GM18502 (cell line): ENCODE results near the gene SLC39A10.
"Not testable (repeated sequence)": the region's sequence is repeated elsewhere in the genome, so short reads cannot be mapped to it uniquely, and the experiment has no call there.

Experiments used
- ATAC-seq: cut with Tn5 transposase; IDR thresholded peaks from one replicate; pipeline ENCODE4 v1.9.1; 2021; ENCODE audit warnings: mild to moderate bottlenecking; ENCODE audit not compliant: unreplicated experiment, poor library complexity

The SLC39A10 gene

GRCh38 chr2:195670191-195670590 lies 13.2 kb downstream of the SLC39A10 start:
- no peak for ATAC-seq

DNA sequence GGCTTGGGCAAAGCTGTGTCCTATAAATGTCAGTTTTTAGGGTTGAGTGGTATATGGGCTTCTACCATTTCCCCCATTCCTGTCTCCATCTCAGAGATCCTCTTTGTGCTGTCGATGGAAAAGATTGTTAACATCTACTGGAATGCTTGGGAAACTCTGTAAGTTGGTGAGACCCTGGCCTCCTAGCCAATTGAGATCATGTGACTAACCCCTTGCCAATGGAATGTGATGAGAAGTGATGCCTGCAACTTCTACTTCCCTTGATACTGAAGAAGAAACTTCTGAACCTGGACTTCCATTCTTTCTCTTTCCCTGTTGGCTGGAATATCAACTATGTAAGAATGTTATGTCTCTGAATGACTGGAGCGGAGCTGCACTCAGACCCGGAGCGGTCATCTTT lies 14.5 kb downstream of the SLC39A10 start:
- no peak for ATAC-seq

DNA sequence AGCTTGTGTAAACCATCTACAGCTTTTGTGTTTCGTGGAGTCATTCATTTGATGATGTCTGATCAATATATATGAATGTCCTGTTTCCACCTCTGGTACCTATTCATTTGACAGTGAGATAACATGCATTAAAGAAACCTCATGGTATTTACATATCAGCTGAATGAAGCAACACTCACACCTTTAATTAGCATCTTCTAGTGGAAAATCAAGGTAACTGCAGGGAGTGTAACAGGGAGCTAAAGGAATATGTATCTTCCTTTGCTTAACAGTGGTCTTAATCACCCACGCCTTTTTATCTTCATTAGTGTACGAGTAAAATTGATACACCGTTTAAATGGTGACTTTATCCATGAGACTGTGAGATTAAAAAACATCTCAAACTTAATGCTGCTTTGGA lies 15.6 kb downstream of the SLC39A10 start:
- no peak for ATAC-seq

GRCh38 chr2:195674491-195675221 lies 17.6 kb downstream of the SLC39A10 start:
- ATAC-seq, result no peak

DNA sequence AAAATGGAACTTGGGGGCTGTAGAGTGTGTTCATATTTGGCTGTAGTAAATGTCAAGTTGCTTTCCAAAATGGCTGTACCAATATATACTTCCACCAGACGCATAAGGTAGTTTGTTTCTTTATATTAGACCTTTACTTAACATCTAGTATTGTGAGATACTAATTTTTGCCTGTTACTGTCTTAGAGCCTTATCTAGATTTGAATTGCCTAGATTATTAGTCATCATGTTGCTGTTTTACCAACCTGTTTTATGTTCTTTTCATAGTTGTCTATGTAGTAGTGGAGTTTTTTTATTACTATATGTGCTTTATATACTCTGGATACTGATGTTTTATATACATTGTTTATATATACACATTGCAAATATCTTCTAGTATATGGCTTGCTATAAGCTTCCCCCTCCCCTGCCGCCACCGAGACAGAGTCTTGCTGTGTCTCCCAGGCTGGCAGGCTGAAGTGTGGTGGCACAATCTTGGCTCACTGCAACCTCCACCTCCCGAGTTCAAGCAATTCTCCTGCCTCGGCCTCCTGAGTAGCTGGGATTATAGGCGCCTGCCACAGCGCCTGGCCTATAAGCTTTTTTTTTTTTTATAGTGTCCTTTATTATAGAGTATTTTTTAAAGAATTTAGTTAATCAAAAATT lies 18.9 kb downstream of the SLC39A10 start:
- ATAC-seq, result no peak

DNA sequence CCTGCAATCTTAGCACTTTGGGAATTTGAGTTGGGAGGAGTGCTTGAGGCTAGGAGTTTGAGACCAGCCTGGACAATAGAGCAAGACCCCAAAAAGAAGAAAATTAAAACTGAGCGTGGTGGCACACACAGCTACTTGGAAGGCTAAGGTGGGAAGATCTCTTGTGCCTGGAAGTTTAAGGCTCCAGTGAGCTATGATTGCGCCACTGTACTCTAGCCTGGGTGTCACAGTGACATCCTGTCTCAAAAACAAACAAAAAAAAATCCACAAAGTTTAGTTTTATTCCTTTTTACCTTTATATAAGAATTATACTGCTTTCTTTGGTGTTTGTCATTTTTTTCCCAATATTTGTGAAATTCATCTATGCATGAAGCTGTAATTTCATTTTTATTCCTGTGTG lies 20.3 kb downstream of the SLC39A10 start:
- ATAC-seq, result no peak

- no peak for ATAC-seq
Observed at GRCh38 chr2:195677884-195678283, 20.9 kb downstream of the SLC39A10 start.

DNA sequence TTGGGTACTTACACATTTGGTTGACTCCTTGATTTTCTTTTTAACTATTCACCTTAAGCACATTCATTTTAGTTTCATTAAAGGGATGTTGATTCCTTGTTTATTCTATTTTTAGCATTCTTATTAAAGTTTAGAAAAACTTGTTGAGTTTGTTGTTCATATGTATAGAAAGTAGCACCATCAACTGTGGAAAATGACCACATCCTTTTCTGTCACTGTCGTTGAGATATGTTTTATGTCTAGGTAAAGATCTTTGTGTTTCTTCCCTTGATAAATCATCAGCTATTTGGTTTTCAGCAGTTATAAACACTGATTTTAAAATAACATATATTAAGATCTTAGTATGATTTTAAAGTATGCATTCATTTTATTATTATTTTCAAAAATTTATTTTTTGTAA lies 25.1 kb downstream of the SLC39A10 start:
- no peak for ATAC-seq

DNA sequence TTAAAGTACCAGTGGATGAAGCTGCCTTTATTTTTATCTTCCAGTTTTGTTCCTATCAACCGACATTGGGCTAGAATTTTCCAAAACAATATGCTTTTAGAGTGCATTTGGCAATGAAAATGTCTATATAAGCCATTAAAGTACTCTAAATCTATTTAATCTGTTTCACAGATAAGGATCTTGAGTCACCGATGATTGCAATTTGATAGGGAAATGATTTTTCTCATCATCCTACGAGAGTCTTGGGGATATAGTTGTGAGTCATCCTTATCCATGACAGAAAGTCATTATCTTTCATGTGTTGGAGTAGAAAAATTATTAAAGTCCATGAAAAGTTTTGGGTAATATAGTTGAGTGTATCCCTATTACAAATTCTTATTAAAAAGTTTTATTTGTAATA lies 26.1 kb downstream of the SLC39A10 start:
- ATAC-seq, result no peak

- ATAC-seq, result no peak
Observed at GRCh38 chr2:195686564-195686963, 29.5 kb downstream of the SLC39A10 start.

DNA sequence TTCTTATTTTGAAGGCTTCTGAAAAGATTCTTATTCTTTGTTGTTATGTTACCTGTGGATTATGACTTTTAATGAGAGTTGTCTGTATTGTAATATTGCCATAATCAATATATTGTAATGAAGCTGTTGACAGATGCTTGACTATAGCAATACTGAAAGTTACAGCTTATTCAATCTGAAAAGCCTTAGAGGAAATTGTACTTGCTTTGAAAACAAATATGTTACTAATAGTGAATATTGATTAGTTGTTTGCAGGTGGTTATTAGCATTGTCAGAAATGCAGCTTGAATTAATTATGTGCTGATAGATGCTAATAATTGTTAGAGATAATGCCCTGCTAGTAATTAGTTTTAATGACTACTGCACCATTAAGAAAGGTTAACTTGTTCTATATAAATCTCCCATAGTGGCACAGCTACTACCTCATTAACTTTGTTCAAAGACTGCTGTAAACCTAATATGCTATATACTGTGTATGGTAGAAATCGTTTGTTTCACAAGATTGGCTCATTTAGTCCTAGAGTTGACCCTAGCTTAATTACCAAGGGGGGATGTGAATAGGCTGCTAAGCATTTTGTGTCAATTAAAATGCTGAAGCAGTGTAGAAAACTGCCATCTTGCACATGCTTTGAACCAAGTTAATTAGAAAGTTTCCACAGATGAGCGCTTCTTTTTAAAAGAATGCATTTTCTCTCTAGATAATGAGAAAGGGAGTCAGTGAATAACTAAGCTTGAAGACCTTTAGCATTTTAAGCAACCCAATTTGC lies 30.5 kb downstream of the SLC39A10 start:
- ATAC-seq, result no peak

DNA sequence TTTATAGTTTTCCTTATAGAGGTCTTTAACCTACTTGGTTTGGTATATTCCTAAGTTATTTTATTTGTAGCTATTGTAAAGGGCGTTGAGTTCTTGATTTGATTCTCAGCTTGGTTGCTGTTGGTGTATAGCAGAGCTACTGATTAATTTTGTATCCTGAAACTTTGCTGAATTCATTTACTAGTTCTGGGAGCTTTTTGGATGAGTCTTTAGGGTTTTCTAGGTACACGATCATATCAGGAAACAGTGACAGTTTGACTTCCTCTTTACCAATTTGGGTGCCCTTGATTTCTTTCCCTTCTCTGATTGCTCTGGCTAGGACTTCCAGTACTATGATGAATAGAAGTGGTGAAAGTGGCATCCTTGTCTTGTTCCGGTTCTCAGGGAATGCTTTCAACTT lies 35.5 kb downstream of the SLC39A10 start:
- ATAC-seq, result not testable (repeated sequence)

DNA sequence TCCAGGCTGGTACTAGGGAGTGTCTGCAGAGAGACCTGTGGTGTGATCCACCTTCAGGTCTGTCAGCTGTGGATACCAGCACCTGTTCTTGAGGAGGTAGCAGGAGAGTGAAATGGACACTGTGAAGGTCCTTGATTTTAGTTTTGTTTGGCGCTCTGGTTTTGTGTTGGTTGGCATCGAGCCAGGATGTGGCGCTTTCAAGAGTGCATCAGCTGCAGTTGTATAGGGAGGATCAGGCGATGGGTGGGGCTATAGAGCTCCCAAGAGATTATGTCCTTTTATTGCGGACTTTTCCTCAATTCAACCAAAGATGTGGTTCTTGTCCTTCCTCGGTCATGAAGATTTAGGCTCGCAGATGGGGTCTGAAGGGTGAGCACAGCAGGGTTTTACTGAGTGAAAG lies 37.5 kb downstream of the SLC39A10 start:
- no peak for ATAC-seq

DNA sequence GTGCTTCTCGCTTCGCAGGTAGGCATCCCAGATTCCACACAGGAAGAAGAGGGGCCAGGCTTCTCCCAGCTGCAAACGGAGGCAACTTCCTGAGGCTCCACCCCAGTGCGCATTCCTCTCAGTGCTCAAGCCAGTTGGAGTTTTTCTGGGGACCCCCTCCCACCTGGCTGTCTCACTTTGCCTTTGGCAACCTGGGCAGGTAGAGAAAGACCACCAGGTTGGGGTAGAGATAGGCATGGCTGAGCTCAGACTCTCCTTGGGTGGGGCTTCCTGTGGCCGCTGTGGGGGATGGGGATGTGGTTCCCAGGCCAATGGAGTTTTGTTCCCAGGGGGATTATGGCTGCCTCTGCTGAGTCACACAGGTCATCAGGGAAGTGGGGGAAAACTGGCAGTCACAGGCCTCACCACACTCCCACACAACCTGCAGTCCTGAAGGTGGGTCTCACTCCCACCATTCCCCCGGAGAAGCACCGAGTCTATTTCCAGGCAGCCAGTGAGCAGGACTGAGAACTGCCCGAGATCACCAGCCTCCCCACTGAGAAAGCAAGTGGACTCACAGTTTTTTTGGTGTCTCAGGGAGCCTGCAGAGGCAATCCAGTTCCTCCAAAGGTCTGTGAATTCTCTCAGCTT lies 38.1 kb downstream of the SLC39A10 start:
- no peak for ATAC-seq

- peak; percentile 52 for ATAC-seq
Observed at GRCh38 chr2:195696012-195696411, 39.0 kb downstream of the SLC39A10 start.

DNA sequence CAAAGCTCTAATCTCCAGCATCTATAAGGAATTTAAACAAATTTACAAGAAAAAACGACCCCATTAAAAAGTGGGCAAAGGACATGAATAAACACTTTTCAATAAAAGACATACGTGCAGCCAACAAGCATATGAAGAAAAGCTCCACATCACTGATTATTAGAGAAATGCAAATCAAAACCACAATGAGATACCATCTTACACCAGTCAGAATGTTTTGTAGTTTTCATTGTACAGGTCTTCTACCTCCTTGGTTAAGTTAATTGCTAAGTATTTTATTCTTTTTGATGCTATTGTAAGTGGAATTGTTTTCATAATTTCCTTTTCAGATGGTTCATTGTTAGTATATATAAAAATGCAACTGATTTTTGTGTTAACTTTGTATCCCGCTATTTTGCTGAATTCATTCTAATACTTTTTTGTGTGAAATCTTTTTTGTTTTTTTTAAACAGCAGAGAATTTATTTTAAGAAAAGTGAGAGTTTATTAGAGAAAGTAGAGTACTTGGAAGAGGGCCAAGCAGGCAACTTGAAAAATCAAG lies 40.7 kb downstream of the SLC39A10 start:
- peak; percentile 54 for ATAC-seq

- ATAC-seq, result no peak
Observed at GRCh38 chr2:195700480-195700879, 43.5 kb downstream of the SLC39A10 start.

DNA sequence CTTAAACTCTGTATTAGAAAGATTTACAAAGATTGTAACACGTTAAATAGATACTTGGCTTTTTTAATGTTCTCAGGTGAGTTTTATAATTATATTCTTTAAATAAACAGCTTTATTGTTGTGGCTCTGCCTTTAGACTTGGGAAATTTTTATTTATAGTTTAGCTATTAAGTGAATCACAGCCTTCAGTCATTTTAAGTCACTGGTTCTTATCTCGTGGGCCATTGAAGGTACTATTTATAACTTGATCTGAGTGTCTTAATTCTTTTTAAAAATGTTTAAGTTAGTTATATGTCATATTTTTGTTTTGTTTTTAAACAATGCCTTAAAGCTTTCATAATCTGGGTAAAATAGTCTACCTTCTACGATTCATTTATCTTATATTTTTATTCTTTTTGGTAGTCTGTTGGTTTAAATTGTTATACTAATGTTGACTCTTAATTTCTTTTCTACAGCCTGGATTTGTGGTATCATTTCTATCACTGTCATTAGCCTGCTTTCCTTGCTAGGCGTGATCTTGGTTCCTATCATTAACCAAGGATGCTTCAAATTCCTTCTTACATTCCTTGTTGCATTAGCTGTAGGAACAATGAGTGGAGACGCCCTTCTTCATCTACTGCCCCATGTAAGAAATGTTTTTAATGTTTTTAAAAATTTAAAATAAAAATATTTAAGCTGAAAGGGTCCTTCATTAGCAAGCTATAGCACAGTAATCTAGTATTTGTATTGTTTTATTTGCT lies 49.3 kb downstream of the SLC39A10 start:
- ATAC-seq, result no peak

DNA sequence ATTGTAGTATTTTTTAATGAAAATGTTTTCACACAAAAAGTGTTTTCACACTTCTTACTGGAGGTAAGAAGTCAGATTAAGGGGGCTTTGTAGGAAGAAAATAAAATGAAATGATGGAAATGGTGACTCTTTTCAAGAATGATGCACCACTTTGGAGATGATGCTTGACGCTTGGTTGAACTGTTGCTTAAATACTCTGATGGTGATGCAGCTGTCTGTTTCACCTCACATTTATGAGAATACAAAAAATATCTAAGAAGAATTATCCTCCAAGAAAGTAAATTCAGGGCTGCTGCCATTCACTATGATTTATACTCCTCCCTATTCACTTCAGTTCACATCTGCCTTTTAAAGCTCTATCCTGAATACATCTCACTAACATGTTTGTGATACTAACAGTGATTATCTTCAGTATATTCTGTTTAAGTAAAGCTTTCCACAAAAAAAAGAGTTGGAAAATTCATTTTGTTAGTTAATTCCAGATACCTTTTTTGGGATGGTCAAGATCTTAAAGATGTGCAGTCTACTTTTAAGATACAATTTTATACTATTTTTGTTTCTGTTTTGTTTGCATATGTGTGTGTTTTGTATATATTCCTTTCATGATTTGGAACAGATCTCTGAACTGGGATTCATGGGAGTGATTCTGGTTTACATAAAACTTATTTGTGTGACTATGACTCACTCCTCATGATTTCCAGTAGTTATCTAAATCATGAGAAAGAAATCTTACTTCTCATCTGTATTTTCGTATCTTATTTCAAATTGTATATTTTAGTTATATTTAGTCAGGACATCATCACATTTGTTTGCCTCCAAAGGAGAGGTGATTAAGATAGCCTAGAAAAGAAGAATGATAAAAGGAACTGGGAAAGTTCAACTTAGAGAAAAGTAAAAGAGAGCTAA lies 53.1 kb downstream of the SLC39A10 start:
- ATAC-seq, result no peak
